ENCODE measurements around the gene SCN8A.

DNA sequence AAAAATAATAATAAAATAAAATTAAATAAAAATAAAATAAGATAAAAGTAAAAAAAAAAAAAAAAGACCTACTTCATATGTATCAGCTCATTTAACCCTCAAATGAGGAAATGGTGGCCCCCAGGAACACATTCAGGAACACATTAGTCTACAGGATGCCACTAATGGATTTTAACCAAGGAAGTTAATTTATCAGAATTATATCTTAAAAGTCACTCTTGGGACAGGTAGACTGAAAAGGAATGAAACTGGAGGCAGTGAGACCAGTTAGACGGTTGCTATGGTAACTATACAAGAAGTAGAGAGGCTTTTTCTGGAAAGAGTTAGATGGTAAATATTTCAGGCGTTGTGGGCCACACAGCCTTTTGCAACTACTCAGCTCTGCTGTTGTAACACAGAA, 54.9 kb downstream of the SCN8A start:
- TF ChIP-seq EZH2 (IDR thresholded peaks at IDR 0.05; ENCODE audit: borderline replicate concordance) (no peak), CTCF (IDR thresholded peaks at IDR 0.05; ENCODE audit: poor library complexity) (no peak), EZH2phosphoT487 (IDR thresholded peaks at IDR 0.05; ENCODE audit: low read depth, severe bottlenecking, unreplicated experiment) (no peak)
